K562 treated with DMSO at 1 percent for 12 hours (cell line): ENCODE data around the gene ZBED4. TPM values are rescaled to one million over a fixed set of nuclear protein-coding genes. Genes with fewer than 3 reads are reported as not detected.

Experiments
- total RNA-seq: library from RNA; unstranded; fragments of 300-600 nt; gene quantifications from 2 replicates; pipeline ENCODE4 v1.2.3, GENCODE V29; 2022; ENCODE audit not compliant: insufficient read depth

The ZBED4 gene
- 2.9 and 14.1 TPM in 2 replicates for total RNA-seq

GRCh38 chr22:49852898-49853894, at the start of gene ZBED4:
TSS of gene ZBED4 (plus strand) at chr22:49853844. CDS start at chr22:49883663, 29,819 bp downstream.

GRCh38 chr22:49827853-49828598, 25.6 kb upstream of the ZBED4 start, which contains the start of gene BRD1:
TSS of gene BRD1 (minus strand) at chr22:49827873. CDS start at chr22:49824317, 3,556 bp downstream.

GRCh38 chr22:49917974-49918910, 64.6 kb downstream of the ZBED4 start, which contains the start of the genes ALG12 and CRELD2:
TSS of gene ALG12 (minus strand) at chr22:49918438. CDS start at chr22:49913765, 4,673 bp downstream.
TSS of gene CRELD2 (plus strand) at chr22:49918634. CDS start at chr22:49918770, 136 bp downstream.

Other genes with a start within 250 kb of the ZBED4 start
- 7.7 and 15.8 TPM in 2 replicates for gene BRD1, start 26.0 kb upstream of the ZBED4 start, total RNA-seq
- gene ALG12, start 64.6 kb downstream of the ZBED4 start, total RNA-seq, result 3.0 and 8.9 TPM in 2 replicates
- 27.2 and 33.5 TPM in 2 replicates for gene CRELD2, start 64.8 kb downstream of the ZBED4 start, total RNA-seq
- gene PIM3, start 106.9 kb downstream of the ZBED4 start, total RNA-seq, result 74.3 and 74.5 TPM in 2 replicates
- gene IL17REL, start 158.9 kb downstream of the ZBED4 start, total RNA-seq, result 0.16 TPM in 1 of 2 replicates, not detected in the other
- gene TTLL8, start 204.5 kb downstream of the ZBED4 start, total RNA-seq, result not detected in 2 replicates
- gene MLC1, start 231.6 kb downstream of the ZBED4 start, total RNA-seq, result 0.69 and 0.74 TPM in 2 replicates
- 1.1 TPM in 1 of 2 replicates, not detected in the other for gene MOV10L1, start 236.2 kb downstream of the ZBED4 start, total RNA-seq